ENCODE data around the gene PRKN. TPM values are rescaled to one million over a fixed set of nuclear protein-coding genes. Genes with fewer than 3 reads are reported as not detected.

Gene PRKN
- total RNA-seq, 3 donors from 2014 or later = 5.2 to 10.2 (median 8.1) TPM

DNA sequence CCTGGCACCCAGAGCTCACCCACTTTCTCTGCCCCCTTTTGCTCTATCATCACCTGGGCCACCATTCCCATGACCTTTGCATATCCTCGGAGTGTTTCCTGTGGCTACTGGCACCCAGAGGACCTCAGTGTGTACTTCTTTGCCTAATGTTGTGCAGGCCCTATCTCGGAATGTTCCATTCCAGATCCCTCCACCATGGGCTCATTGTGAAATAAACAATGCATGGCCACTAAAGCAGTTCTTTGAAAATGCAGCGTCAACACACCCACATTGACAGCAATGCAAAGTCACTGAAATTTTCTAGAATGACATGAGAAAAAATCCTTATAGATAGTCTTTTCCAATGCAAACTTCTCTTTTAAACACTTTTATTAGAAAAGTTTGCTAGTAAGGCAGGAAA, 1380.8 kb downstream of the PRKN start:
- H3K4me1 ChIP-seq (ENCODE audit: low read depth) = no peaks in the 10 kb centered on the region
- H3K9me3 ChIP-seq = no peaks in the 10 kb centered on the region
- DNase-seq (no peak), ATAC-seq (no peak)
- H3K4me3 ChIP-seq = no peak overlapping the region
- TF ChIP-seq, protein P1, sequence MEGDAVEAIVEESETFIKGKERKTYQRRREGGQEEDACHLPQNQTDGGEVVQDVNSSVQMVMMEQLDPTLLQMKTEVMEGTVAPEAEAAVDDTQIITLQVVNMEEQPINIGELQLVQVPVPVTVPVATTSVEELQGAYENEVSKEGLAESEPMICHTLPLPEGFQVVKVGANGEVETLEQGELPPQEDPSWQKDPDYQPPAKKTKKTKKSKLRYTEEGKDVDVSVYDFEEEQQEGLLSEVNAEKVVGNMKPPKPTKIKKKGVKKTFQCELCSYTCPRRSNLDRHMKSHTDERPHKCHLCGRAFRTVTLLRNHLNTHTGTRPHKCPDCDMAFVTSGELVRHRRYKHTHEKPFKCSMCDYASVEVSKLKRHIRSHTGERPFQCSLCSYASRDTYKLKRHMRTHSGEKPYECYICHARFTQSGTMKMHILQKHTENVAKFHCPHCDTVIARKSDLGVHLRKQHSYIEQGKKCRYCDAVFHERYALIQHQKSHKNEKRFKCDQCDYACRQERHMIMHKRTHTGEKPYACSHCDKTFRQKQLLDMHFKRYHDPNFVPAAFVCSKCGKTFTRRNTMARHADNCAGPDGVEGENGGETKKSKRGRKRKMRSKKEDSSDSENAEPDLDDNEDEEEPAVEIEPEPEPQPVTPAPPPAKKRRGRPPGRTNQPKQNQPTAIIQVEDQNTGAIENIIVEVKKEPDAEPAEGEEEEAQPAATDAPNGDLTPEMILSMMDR (IDR thresholded peaks at IDR 0.05) = no peak
- intact Hi-C loops (cut with DNase I, micrococcal nuclease) = no loop called here
- H3K36me3 ChIP-seq (ENCODE audit: low read depth) = no peaks in the 10 kb centered on the region

DNA sequence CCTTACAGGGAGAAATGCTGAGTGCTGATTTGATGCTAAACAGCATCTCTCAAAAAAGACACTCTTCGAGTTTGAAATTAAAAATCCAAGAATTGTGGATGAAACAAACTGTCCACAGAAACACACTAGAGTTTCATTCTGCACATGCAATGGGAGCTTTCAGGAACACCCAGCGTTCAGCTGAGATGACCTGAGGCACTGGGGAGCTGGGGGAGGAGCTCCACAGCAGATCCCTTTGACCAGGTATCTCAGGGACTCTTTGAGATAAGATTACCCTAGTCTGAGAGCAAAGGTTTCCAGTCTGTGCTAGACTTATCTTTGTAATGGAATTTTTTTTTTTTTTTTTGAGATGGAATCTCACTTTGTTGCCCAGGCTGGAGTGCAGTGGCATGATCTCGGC, 1382.9 kb downstream of the PRKN start:
- ATAC-seq = no peak
- TF ChIP-seq, protein P1 (IDR thresholded peaks at IDR 0.05) = no peak
- intact Hi-C loops (cut with DNase I, micrococcal nuclease) = no loop called here
- no peaks in the 10 kb centered on the region for H3K4me1 ChIP-seq (ENCODE audit: low read depth)
- no peaks in the 10 kb centered on the region for H3K36me3 ChIP-seq (ENCODE audit: low read depth)
- DNase-seq = no peak
- H3K4me3 ChIP-seq = no peak overlapping the region
- H3K9me3 ChIP-seq = no peaks in the 10 kb centered on the region

DNA sequence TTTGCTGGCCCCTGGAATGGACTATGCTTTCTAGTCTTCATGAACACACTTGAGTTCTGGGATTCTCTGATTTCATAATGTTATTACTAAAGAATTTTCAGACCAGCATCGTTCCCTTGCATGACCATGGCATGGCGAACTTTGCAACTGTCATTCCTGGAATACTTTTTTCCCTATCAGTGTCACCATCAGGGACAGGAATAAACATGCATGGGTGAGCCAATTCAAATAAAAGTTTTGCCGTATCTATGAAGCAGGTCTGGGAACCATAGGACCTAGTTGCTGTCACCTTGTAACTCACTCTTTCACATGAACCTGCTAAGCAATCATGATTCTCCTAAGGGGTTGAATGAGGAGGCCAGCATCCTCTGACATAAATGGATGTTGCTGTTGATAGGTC, 1385.5 kb downstream of the PRKN start:
- H3K4me3 ChIP-seq = no peak overlapping the region
- no peaks in the 10 kb centered on the region for H3K4me1 ChIP-seq (ENCODE audit: low read depth)
- intact Hi-C loops (cut with DNase I, micrococcal nuclease) = no loop called here
- no peak for DNase-seq
- no peaks in the 10 kb centered on the region for H3K9me3 ChIP-seq
- no peaks in the 10 kb centered on the region for H3K36me3 ChIP-seq (ENCODE audit: low read depth)
- no peak for ATAC-seq
- TF ChIP-seq, protein P1 (IDR thresholded peaks at IDR 0.05) = no peak

DNA sequence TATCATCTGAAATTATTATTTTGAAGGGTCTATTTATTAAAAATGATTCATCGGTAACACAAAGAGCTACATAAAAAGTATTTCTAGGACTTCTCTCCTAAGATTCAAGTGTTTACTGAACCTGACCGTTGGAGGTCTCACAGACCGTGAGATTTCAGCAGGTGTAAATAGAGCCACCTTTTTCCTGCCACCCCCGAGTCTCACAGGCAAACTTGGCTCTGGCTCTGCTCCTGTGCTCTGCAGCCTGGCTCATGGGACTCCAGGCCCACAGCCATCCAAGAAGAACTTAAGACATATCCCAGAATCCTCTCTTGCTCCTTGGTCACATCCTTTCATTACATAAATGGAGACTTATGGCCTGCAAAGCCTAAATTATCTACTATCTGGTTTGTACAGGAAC, 1385.9 kb downstream of the PRKN start:
- no peak overlapping the region for H3K4me3 ChIP-seq
- TF ChIP-seq, protein P1 (IDR thresholded peaks at IDR 0.05) = no peak
- intact Hi-C loops (cut with DNase I, micrococcal nuclease) = no loop called here
- H3K4me1 ChIP-seq (ENCODE audit: low read depth) = no peaks in the 10 kb centered on the region
- no peak for DNase-seq
- ATAC-seq = no peak
- no peaks in the 10 kb centered on the region for H3K9me3 ChIP-seq
- H3K36me3 ChIP-seq (ENCODE audit: low read depth) = no peaks in the 10 kb centered on the region

DNA sequence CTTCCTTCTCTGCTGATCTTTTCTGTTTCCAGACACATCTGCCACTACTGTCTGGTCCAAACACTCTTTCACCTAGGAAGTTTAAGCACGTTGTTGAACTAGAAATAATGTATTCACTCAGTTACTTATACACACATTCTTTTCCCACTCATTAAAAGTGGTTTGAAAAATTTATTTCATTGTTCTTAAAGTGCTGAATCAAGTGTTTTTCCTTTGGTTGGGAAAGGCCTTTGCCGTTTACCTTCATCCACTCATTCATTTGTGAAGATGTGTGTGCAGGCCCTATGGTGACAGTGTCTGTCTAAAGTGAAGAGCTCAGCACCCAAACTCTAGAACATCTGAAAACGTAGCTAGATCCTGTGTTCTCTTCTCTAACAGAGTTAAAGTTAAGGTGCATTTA, 1389.6 kb downstream of the PRKN start:
- ATAC-seq (no peak), DNase-seq (no peak)
- TF ChIP-seq, protein P1 (IDR thresholded peaks at IDR 0.05) = no peak
- intact Hi-C loops (cut with DNase I, micrococcal nuclease) = no loop called here
- Histone ChIP-seq H3K36me3 (ENCODE audit: low read depth) (no peaks in the 10 kb centered on the region), H3K4me1 (ENCODE audit: low read depth) (no peaks in the 10 kb centered on the region), H3K4me3 (no peak overlapping the region), H3K9me3 (no peaks in the 10 kb centered on the region)

DNA sequence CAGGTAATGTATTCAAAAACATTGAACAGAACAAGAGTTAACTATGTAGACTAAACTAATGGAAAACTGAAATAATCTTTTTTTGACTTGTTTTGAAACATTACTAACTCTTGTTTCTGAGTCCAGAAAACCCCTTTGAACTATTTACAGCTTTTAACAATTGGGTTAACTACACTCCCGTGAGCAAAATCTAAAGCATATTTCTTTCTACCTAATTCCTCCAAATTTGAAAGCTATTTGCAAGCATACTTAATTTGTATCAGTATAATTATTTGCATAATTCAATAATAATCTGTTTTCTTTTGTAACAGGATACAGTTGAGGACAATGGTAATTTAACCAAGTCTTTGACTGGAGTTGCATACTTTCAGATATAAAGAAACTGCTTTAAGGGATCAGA, 1391.1 kb downstream of the PRKN start:
- Histone ChIP-seq H3K4me3 (no peak overlapping the region), H3K4me1 (ENCODE audit: low read depth) (peaks cover 2% of the 10 kb centered on the region), H3K9me3 (no peaks in the 10 kb centered on the region), H3K36me3 (ENCODE audit: low read depth) (no peaks in the 10 kb centered on the region)
- intact Hi-C loops (cut with DNase I, micrococcal nuclease) = no loop called here
- DNase-seq (no peak), ATAC-seq (no peak)
- TF ChIP-seq, protein P1 (IDR thresholded peaks at IDR 0.05) = no peak
